Ascending aorta (tissue), 2 donors: ENCODE data around the gene TBC1D1. TPM values are rescaled to one million over a fixed set of nuclear protein-coding genes. Genes with fewer than 3 reads are reported as not detected.

Experiments
- DNase-seq, 2 donors: peaks; one replicate each; pipeline ENCODE4 v3.0.0-alpha.2; 2019; ENCODE audit warnings: low spot score in 2 of 2
- H3K27ac ChIP-seq, 2 donors: fragments of 200-600 bp; sonication (generic); one replicate each; pipeline ENCODE4 v1.5.1; 2016 to 2017; ENCODE audit warnings: mild to moderate bottlenecking in 1 of 2
- H3K27me3 ChIP-seq: fragments of 200-600 bp; sonication (generic); one replicate; pipeline ENCODE4 v1.5.1; 2017
- H3K36me3 ChIP-seq, 2 donors: fragments of 200-600 bp; sonication (generic); one replicate each; pipeline ENCODE4 v1.5.1; 2016
- H3K4me1 ChIP-seq, 2 donors: fragments of 200-600 bp; sonication (generic); one replicate each; pipeline ENCODE4 v1.5.1; 2016 to 2017; ENCODE audit warnings: mild to moderate bottlenecking in 1 of 2
- H3K4me3 ChIP-seq, 2 donors: fragments of 200-600 bp; sonication (generic); one replicate each; pipeline ENCODE4 v1.5.1; 2016 to 2017; ENCODE audit warnings: mild to moderate bottlenecking in 1 of 2
- H3K9me3 ChIP-seq, 2 donors: fragments of 200-600 bp; sonication (generic); one replicate each; pipeline ENCODE4 v1.5.1; 2016
- CTCF ChIP-seq, 3 experiments: fragments of 200-600 bp in 2 of 3; fragments of 450-650 bp in 1 of 3; sonication (generic) in 2 of 3; IDR thresholded peaks; one replicate each; pipeline ENCODE4 v1.5.1; 2016 to 2019; ENCODE audit warnings: antibody characterized with exemption in 3 of 3, mild to moderate bottlenecking in 1 of 3, moderate library complexity in 1 of 3
- intact Hi-C: fragments of 100-400 bp; cut with DNase I; formaldehyde crosslinking; loops from one replicate; pipeline ENCODE4 v1.15.1; 2023
- total RNA-seq: library from RNA; depleted of rRNA; stranded (reverse); fragments of >200 nt; gene quantifications from one replicate; pipeline ENCODE4 v1.1.0, GENCODE V29; 2016

Gene TBC1D1
- total RNA-seq, 1 donor from 2014 or later: 132 TPM

GRCh38 chr4:37953156-37953555 is 62.3 kb downstream of the TBC1D1 start:
- H3K27ac ChIP-seq: no peak overlapping the region
- peaks cover 0 to 14% of the 10 kb centered on the region in 2 donors for H3K36me3 ChIP-seq
- TF ChIP-seq CTCF (IDR thresholded peaks at IDR 0.05): no peak
- no peaks in the 10 kb centered on the region for H3K9me3 ChIP-seq
- intact Hi-C loops: no loop called here
- H3K4me3 ChIP-seq: no peak overlapping the region
- H3K27me3 ChIP-seq: no peaks in the 10 kb centered on the region
- peaks cover 0 to 4% of the 10 kb centered on the region in 2 donors for H3K4me1 ChIP-seq
- DNase-seq: no peak

- intact Hi-C loops: no loop called here
- Histone ChIP-seq H3K4me1 (peaks cover 0 to 4% of the 10 kb centered on the region in 2 donors), H3K27me3 (no peaks in the 10 kb centered on the region), H3K4me3 (no peak overlapping the region), H3K36me3 (peaks cover 0 to 14% of the 10 kb centered on the region in 2 donors), H3K27ac (no peak overlapping the region), H3K9me3 (no peaks in the 10 kb centered on the region)
- no peak for DNase-seq
- TF ChIP-seq CTCF (IDR thresholded peaks at IDR 0.05): no peak
Measured at GRCh38 chr4:37953620-37954293, 62.9 kb downstream of the TBC1D1 start.

GRCh38 chr4:37956941-37957340 is 66.1 kb downstream of the TBC1D1 start:
- H3K36me3 ChIP-seq: peaks cover 0 to 11% of the 10 kb centered on the region in 2 donors
- no peak for DNase-seq
- intact Hi-C loops: no loop called here
- no peaks in the 10 kb centered on the region for H3K27me3 ChIP-seq
- no peak overlapping the region for H3K27ac ChIP-seq
- H3K9me3 ChIP-seq: no peaks in the 10 kb centered on the region
- TF ChIP-seq CTCF (IDR thresholded peaks at IDR 0.05): no peak
- no peak overlapping the region for H3K4me3 ChIP-seq
- H3K4me1 ChIP-seq: peaks cover 0 to 4% of the 10 kb centered on the region in 2 donors

GRCh38 chr4:37958932-37959331 is 68.0 kb downstream of the TBC1D1 start:
- intact Hi-C loops: no loop called here
- Histone ChIP-seq H3K27ac (no peak overlapping the region), H3K4me3 (no peak overlapping the region), H3K4me1 (peaks cover 0 to 4% of the 10 kb centered on the region in 2 donors), H3K27me3 (no peaks in the 10 kb centered on the region), H3K36me3 (no peaks in the 10 kb centered on the region), H3K9me3 (no peaks in the 10 kb centered on the region)
- no peak for DNase-seq
- TF ChIP-seq CTCF (IDR thresholded peaks at IDR 0.05): no peak

- peaks cover 0 to 4% of the 10 kb centered on the region in 2 donors for H3K4me1 ChIP-seq
- DNase-seq: no peak
- TF ChIP-seq CTCF (IDR thresholded peaks at IDR 0.05): no peak
- H3K4me3 ChIP-seq: no peak within 1 kb of the TSS
- H3K9me3 ChIP-seq: no peaks in the 10 kb centered on the region
- no peak within 1 kb of the TSS for H3K27ac ChIP-seq
- no peaks in the 10 kb centered on the region for H3K27me3 ChIP-seq
- H3K36me3 ChIP-seq: no peaks in the 10 kb centered on the region
- intact Hi-C loops: no loop called here
Measured at GRCh38 chr4:37960098-37960497, 69.2 kb downstream of the TBC1D1 start, which contains the start of gene PTTG2. Gene PTTG2 (plus strand): TSS chr4:37960398. CDS start chr4:37960435, 37 bp downstream.
